ENCODE data around the gene DNASE1L1.

Gene DNASE1L1

GRCh38 chrX:154365997-154366665 lies 42.9 kb downstream of the DNASE1L1 start:
- DNase-seq: no peak

- no peak for DNase-seq
Measured at GRCh38 chrX:154365052-154365600, 43.9 kb downstream of the DNASE1L1 start.

- DNase-seq: no peak
Measured at GRCh38 chrX:154363706-154364439, 45.2 kb downstream of the DNASE1L1 start.

GRCh38 chrX:154362085-154362742 lies 46.8 kb downstream of the DNASE1L1 start:
- DNase-seq: no peak

GRCh38 chrX:154360155-154360713 lies 48.8 kb downstream of the DNASE1L1 start:
- DNase-seq: no peak

DNA sequence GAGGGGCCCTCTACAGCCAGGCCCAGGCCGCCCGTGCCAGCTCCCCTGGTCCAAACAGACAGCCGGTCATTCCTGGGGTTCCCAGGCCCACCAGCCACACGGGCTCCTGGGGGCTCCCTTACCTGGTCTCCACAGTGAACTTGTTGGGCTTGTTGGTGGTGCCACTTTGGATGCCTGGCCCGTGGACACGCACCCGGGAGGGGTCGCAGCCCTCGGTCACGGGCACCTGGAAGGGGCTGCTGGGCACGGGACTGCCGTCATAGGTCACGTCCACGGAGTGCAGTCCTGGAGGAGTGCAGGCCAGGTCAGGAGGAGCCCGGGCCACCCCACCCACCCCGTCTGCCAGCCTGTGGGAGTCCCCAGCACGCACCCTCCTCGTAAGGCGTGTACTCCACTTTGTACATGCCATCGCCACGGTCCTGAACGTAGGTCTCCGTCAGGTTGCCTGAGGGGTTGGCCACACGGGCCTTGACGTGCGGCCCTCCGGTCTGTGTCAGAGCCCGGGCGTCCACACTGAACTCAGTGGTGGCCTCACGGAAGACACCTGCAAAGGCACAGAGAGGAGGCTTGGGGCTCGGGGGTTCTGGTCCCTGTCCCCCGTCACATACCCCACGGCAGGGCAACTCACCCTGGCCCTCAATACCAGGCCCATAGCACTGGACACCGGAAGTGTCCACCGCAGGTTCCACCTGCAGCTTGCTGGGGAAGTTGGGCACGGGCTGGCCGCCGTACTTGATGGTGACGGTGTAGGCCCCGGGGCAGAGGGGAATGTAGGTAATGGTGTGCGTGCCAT lies 49.5 kb downstream of the DNASE1L1 start:
- no peak for DNase-seq

- DNase-seq: no peak
Measured at GRCh38 chrX:154358829-154359228, 50.2 kb downstream of the DNASE1L1 start.

DNA sequence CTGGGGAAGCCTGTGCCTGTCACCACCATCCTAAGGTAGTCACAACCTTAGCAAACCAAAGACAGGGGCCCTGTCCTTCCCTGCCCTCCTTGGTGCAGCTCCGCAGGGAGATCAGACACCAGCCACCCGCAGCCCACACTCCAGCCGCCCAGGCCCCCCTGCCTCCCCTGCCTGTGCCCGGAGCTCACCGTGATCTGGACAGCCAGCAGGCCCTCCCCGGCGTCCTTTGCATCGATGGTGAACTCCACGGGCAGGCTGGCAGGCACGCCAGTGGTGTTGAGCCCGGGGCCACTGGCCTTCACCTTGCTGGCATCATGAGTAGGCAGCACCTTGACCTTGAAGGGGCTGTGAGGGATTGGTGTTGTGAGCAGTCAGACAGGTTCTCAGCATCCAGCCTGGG lies 51.0 kb downstream of the DNASE1L1 start:
- no peak for DNase-seq

- DNase-seq: no peak
Measured at GRCh38 chrX:154357205-154357604, 51.8 kb downstream of the DNASE1L1 start.

DNA sequence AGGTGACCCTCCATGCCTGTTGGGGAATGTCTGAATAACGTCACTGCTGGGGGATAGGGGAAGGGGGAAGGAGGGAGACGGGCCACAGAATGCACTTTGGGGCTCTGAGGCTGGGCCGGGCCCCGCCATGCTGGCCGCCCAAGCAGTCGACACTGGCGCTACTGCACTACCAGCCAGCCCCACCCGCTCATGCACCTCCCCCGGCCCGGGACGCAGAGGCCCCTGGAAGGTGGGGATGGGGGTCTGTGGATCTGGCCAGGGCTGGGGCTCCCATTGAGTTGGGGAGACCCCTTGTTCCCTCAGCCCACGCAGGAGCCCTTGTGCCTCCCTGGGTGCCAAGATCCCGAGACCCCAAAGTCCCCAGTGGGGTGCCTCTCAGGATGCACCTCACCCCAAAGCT lies 52.5 kb downstream of the DNASE1L1 start:
- no peak for DNase-seq

GRCh38 chrX:154355776-154356140 lies 53.3 kb downstream of the DNASE1L1 start:
- no peak for DNase-seq

GRCh38 chrX:154355094-154355775 lies 53.8 kb downstream of the DNASE1L1 start:
- DNase-seq: no peak

DNA sequence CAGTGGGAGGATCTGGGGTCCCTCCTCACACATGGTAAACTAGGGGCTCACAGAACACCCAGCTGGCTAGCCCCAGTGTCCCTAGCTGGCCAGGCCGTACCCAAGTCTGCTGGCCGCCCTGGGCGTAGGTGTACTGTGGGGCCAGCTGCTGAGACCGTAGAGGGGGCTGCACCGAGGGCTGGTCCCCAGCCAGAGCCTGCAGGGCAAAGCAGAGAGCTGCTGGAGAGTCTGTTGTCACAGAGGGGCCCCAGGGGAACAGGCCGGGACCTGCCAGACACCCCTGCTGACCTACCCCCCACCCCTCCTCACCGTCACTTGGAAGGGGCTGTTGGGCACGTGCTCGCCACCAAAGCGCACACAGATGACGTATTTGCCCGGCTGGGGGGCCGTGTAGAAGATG lies 54.5 kb downstream of the DNASE1L1 start:
- no peak for DNase-seq

- no peak for DNase-seq
Measured at GRCh38 chrX:154354013-154354412, 55.0 kb downstream of the DNASE1L1 start.

GRCh38 chrX:154353172-154353843 lies 55.7 kb downstream of the DNASE1L1 start:
- no peak for DNase-seq

DNA sequence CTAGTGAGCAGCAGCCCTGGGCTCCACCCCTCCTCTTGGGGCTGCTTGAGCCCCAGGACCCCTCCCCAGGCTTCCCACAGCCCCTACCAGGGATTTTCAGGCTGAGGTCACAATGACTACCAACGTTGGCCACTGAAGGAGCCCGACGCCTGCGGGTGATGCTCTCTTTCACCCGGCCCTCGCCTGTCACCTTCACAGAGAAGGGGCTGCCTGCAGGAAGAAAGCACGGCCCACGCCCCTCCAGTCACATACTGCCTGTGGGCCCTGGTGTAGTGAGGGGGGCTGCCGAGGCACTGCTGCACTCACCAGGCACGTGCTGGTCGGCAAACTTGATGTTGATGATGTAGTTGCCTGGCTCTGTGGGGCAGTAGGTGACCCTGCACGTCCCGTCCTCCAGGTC lies 56.6 kb downstream of the DNASE1L1 start:
- no peak for DNase-seq

- no peak for DNase-seq
Measured at GRCh38 chrX:154352012-154352401, 57.0 kb downstream of the DNASE1L1 start.

All from NCI-H2081 treated with DMSO at 0.1 percent for 48 hours (cell line).